ENCODE data around the gene WDR1.

GRCh38 chr4:10041036-10041435 lies 75.6 kb downstream of the WDR1 start:
- TF ChIP-seq CTCF (IDR thresholded peaks at IDR 0.05): no peak
- TF ChIP-seq POLR2AphosphoS5 (IDR thresholded peaks at IDR 0.05): no peak
- TF ChIP-seq EP300 (IDR thresholded peaks at IDR 0.05; ENCODE audit: low read depth): no peak
- no peak for TF ChIP-seq POLR2A (IDR thresholded peaks at IDR 0.05)

All from transverse colon (tissue), 4 donors.